Measurements from ENCODE around the gene AKAP6. TPM values are rescaled to one million over a fixed set of nuclear protein-coding genes. Genes with fewer than 3 reads are reported as not detected.

AKAP6 gene
- total RNA-seq, 2 experiments from 2014 or later, result 1.2 to 1.4 TPM

- POLR2A ChIA-PET, result no interaction called here
- Mint-ChIP-seq H3K27me3 (peaks cover 8% of the 10 kb centered on the region), H3K9me3 (no peaks in the 10 kb centered on the region), H3K36me3 (ENCODE audit: low read depth) (no peaks in the 10 kb centered on the region), H3K27ac (no peak overlapping the region), H3K4me1 (ENCODE audit: low read depth) (no peaks in the 10 kb centered on the region), H3K4me3 (no peak overlapping the region)
- ATAC-seq, result no peak
- DNase-seq, result no peak
- CTCF ChIA-PET, result no interaction called here
- TF ChIP-seq CTCF (IDR thresholded peaks at IDR 0.05), result no peak
- intact Hi-C loops (cut with micrococcal nuclease), result no loop called here
Measured at GRCh38 chr14:32394038-32394437, 64.9 kb downstream of the AKAP6 start.

DNA sequence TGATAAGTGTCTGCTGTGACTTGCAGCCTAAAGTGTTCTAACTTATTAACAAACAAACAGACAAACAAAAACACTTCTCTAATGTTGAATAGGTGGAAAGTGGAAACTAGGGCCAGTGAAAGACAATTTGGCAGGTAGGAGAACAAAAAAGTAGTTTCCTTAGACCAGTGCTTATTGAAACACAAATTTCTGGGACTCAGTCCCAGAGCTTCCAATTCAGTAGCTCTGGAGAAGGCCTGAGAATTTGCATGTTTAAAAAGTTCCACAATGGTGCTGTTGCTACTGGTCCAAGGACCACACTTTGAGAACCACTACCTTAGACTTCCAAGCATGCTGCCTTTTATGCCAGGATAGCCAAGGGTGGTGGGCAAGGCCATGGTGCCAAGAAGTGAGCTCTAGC, 67.8 kb downstream of the AKAP6 start:
- TF ChIP-seq CTCF (IDR thresholded peaks at IDR 0.05), result no peak
- Mint-ChIP-seq H3K27ac (no peak overlapping the region), H3K36me3 (ENCODE audit: low read depth) (no peaks in the 10 kb centered on the region), H3K4me1 (ENCODE audit: low read depth) (no peaks in the 10 kb centered on the region), H3K9me3 (no peaks in the 10 kb centered on the region), H3K27me3 (peaks cover 3% of the 10 kb centered on the region), H3K4me3 (no peak overlapping the region)
- ChIA-PET POLR2A (interaction anchor here (0.6 kb wide), 1 partner anchor 68 kb away, joined by 3 read pairs; no protein-coding TSS in a partner anchor), CTCF (no interaction called here)
- intact Hi-C loops (cut with micrococcal nuclease), result no loop called here
- DNase-seq (no peak), ATAC-seq (no peak)

GRCh38 chr14:32397861-32398640, 69.0 kb downstream of the AKAP6 start:
- no peak overlapping the region for H3K4me3 Mint-ChIP-seq
- peaks cover 3% of the 10 kb centered on the region for H3K27me3 Mint-ChIP-seq
- ATAC-seq, result no peak
- POLR2A ChIA-PET, result no interaction called here
- no peaks in the 10 kb centered on the region for H3K9me3 Mint-ChIP-seq
- no peak overlapping the region for H3K27ac Mint-ChIP-seq
- H3K4me1 Mint-ChIP-seq (ENCODE audit: low read depth), result no peaks in the 10 kb centered on the region
- intact Hi-C loops (cut with micrococcal nuclease), result no loop called here
- H3K36me3 Mint-ChIP-seq (ENCODE audit: low read depth), result no peaks in the 10 kb centered on the region
- CTCF ChIA-PET, result no interaction called here
- TF ChIP-seq CTCF (IDR thresholded peaks at IDR 0.05), result no peak
- DNase-seq, result no peak

GRCh38 chr14:32399920-32400319, 70.8 kb downstream of the AKAP6 start:
- H3K9me3 Mint-ChIP-seq, result no peaks in the 10 kb centered on the region
- H3K27ac Mint-ChIP-seq, result no peak overlapping the region
- H3K4me1 Mint-ChIP-seq (ENCODE audit: low read depth), result no peaks in the 10 kb centered on the region
- CTCF ChIA-PET, result no interaction called here
- no peak overlapping the region for H3K4me3 Mint-ChIP-seq
- TF ChIP-seq CTCF (IDR thresholded peaks at IDR 0.05), result no peak
- POLR2A ChIA-PET, result no interaction called here
- H3K27me3 Mint-ChIP-seq, result peaks cover 3% of the 10 kb centered on the region
- ATAC-seq (no peak), DNase-seq (no peak)
- intact Hi-C loops (cut with micrococcal nuclease), result no loop called here
- H3K36me3 Mint-ChIP-seq (ENCODE audit: low read depth), result no peaks in the 10 kb centered on the region

DNA sequence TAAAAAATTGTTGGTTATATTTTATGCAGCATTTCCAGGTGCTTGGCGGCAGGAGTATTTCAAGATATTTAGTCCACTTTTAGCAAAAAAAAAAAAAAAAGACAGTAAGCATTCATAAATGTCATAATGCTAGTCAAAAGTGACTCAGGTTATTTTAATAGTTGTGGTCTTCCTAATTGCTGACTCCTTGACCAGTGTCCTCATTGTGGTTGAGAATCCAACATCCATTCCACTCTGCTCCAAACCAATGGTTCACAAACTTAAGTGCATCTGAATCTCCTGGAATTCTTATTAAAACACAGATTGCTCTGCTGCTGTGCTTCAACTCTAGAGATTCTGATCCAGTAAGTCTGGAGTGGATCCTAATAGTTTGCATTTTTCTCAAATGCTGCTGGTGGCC, 71.4 kb downstream of the AKAP6 start:
- no peaks in the 10 kb centered on the region for H3K9me3 Mint-ChIP-seq
- ChIA-PET CTCF (interaction anchor here (1.3 kb wide), 1 partner anchor 146 kb away, joined by 4 read pairs; no protein-coding TSS in a partner anchor), POLR2A (no interaction called here)
- no peak overlapping the region for H3K27ac Mint-ChIP-seq
- no peaks in the 10 kb centered on the region for H3K4me1 Mint-ChIP-seq (ENCODE audit: low read depth)
- H3K27me3 Mint-ChIP-seq, result peaks cover 3% of the 10 kb centered on the region
- intact Hi-C loops (cut with micrococcal nuclease), result no loop called here
- H3K4me3 Mint-ChIP-seq, result no peak overlapping the region
- DNase-seq, result no peak
- no peak for TF ChIP-seq CTCF (IDR thresholded peaks at IDR 0.05)
- no peaks in the 10 kb centered on the region for H3K36me3 Mint-ChIP-seq (ENCODE audit: low read depth)
- no peak for ATAC-seq
